Thyroid gland (tissue), 4 donors: ENCODE data around the gene BCAS3.

Experiments
- POLR2A ChIP-seq, 2 donors: fragments of 450-650 bp; IDR thresholded peaks; one replicate each; pipeline ENCODE4 v1.6.1; 2017; ENCODE audit warnings: antibody characterized with exemption in 2 of 2, mild to moderate bottlenecking in 2 of 2, moderate library complexity in 1 of 2
- TF ChIP-seq, protein P1 (sequence below), 6 experiments: fragments of 200-600 bp in 3 of 6; fragments of 450-650 bp in 3 of 6; sonication (generic) in 3 of 6; IDR thresholded peaks; one replicate each; pipeline ENCODE4 v1.5.1; 2016 to 2019; ENCODE audit warnings: antibody characterized with exemption in 6 of 6, mild to moderate bottlenecking in 2 of 6, inconsistent platforms in 1 of 6, moderate library complexity in 1 of 6

DNA sequence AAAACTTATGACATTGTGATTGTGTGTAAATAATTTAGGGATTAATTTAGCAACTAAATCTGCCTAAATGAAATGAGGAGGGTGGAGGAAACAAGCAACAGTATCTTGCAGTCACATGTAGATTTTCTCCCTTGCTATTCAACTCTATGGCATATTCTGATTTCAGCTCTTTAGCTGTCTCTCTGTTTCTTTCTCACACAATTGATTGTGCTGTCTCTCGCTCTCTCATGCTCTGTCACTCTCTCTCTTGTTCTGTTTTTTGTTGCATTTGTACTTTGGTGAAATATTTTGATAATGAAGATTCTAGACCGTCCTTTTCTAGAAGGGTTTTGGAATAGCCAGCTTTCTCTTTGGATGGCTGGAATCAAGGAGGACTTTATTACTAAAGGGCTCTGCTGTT, 70.6 kb downstream of the BCAS3 start:
- TF ChIP-seq, protein P1, sequence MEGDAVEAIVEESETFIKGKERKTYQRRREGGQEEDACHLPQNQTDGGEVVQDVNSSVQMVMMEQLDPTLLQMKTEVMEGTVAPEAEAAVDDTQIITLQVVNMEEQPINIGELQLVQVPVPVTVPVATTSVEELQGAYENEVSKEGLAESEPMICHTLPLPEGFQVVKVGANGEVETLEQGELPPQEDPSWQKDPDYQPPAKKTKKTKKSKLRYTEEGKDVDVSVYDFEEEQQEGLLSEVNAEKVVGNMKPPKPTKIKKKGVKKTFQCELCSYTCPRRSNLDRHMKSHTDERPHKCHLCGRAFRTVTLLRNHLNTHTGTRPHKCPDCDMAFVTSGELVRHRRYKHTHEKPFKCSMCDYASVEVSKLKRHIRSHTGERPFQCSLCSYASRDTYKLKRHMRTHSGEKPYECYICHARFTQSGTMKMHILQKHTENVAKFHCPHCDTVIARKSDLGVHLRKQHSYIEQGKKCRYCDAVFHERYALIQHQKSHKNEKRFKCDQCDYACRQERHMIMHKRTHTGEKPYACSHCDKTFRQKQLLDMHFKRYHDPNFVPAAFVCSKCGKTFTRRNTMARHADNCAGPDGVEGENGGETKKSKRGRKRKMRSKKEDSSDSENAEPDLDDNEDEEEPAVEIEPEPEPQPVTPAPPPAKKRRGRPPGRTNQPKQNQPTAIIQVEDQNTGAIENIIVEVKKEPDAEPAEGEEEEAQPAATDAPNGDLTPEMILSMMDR (IDR thresholded peaks at IDR 0.05): no peak
- TF ChIP-seq POLR2A (IDR thresholded peaks at IDR 0.05): no peak
